GM12865 (cell line): Measurements from ENCODE around the gene GOLGA2.

Source experiments
- DNase-seq: peaks from one replicate; pipeline ENCODE4 v3.0.0; 2010; ENCODE audit warnings: low read depth
- H3K4me3 ChIP-seq: 2 replicates; pipeline ENCODE4 v1.5.1; 2011; ENCODE audit warnings: mild to moderate bottlenecking, low read depth, low read length, control low read depth
- TF ChIP-seq, protein P1 (sequence below): IDR thresholded peaks from 2 replicates; pipeline ENCODE4 v1.5.1; 2011; ENCODE audit warnings: low read length, control low read depth, low read depth, inconsistent platforms; ENCODE audit not compliant: insufficient read depth; ENCODE audit errors: missing control alignments

GOLGA2 gene

DNA sequence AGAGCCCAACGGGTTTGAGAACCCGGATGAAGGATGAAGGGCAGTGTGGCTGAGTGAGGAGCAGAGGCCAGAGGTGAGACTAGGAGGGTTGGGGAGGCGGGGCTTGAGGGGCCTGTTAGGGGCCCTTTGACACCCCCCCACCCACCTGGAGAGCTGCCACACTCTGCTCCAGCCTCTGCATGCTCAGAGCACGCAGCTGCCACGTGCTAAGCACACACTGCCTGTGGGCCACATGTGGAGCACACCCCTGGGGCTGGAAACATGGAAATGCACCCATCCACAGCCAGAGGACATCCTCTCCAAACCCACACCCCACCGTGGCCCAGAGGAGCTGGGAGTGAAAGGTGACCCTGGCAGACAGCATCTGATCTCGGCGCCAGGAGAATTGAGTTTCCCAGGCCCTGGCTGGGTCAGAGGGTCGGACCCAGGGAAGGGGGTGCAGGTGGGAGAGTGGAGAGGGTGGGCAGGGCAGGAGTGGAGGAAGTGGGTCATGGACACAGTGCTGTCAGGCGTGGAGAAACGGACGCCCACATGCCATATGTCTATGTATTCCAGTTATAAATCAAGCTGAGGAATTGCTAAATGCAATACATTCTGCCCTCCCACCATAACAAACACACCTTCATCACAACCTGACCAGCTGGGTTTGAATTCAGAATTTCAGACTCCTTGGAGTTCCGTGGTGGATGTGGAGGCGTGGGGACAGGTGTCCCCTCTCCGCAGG lies 66.7 kb downstream of the GOLGA2 start:
- no peak for DNase-seq
- TF ChIP-seq, protein P1, sequence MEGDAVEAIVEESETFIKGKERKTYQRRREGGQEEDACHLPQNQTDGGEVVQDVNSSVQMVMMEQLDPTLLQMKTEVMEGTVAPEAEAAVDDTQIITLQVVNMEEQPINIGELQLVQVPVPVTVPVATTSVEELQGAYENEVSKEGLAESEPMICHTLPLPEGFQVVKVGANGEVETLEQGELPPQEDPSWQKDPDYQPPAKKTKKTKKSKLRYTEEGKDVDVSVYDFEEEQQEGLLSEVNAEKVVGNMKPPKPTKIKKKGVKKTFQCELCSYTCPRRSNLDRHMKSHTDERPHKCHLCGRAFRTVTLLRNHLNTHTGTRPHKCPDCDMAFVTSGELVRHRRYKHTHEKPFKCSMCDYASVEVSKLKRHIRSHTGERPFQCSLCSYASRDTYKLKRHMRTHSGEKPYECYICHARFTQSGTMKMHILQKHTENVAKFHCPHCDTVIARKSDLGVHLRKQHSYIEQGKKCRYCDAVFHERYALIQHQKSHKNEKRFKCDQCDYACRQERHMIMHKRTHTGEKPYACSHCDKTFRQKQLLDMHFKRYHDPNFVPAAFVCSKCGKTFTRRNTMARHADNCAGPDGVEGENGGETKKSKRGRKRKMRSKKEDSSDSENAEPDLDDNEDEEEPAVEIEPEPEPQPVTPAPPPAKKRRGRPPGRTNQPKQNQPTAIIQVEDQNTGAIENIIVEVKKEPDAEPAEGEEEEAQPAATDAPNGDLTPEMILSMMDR, result no peak
- no peak overlapping the region for H3K4me3 ChIP-seq

DNA sequence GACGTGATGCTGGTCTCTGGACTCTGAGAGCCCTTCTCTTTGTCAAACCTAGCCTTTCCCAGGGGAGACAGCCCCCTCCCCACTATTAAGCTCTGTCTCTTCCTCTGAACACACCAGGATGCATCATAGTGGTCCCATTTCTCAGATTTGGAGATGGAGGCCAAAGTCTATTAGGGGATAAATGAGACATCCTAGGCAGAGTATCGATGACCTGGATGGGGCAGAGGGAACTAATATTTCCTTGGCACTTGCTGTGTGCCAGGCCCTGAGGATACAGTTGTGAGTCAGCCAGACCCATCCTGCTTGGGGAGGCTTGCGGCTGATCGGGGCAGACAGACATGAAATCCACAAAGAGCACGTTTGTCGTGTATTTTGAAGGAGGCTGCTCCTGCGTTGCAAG lies 67.4 kb downstream of the GOLGA2 start:
- TF ChIP-seq, protein P1, result no peak
- H3K4me3 ChIP-seq, result no peak overlapping the region
- DNase-seq, result no peak

DNA sequence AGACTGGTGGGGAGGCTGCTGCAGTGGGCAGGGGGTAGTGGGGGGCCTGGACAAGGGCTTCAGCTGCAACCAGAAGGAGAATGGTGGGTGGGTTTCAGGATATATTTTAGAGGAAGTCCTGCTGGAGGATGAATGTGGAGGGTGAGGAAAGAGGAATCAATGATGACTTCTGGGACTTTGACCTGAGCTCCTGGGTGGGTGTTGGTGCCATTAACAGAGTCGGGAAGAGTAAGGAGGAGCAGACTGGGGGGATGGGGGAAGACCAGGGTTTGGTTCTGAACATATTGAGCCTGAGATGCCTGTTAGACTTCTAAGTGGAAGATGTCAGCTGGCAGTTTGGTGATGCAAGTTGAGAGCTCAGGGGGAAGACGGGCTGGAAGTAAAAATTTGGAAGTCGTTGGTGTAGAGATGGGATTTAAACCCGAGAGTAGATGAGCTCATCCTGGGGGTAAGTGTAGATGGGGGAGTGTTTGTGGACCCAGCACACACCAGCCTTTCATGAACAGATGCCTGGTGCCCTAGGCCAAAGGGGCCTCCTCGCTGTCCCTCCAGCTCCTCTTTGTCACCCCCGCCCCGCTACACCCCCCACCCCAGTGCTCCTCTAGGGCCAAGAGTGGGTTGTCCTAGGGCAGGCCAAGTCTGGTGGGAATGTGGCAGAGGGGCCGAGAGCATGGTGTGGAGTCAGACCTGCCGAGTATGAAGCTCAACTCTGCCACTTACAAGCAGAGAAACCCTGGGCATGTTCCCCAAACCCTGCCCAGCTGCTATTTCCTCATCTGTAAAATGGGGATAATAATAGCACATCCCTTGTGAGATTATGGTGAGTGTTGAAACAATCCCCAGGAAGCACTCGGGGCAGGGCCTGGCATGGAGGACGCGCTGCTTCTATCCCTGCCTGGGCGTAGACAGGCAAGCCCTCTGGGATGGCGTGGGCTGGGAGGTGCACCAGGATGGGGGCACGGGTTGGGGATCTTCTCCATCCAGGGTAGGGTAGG lies 68.6 kb downstream of the GOLGA2 start:
- DNase-seq, result no peak
- no peak overlapping the region for H3K4me3 ChIP-seq
- TF ChIP-seq, protein P1, result no peak

DNA sequence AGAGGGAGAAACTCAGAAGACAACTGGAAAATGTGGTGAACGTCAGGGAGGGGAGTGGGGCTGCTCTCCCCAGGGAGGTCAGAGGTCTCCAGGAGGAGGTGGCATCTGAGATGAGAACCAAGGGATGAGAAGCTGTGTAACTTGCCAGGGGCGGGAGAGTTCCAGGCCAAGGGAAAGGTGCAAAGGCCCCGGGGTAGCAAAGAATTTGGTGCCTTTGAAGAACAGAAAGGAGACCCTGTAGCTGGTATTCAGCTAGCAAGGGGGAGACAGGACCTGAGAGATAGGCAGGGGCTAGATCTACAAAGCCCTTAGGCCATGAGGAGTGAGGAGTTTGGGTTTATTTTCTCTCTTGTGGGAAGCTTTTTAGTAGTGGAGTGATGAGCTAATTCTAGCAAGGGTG lies 69.3 kb downstream of the GOLGA2 start:
- TF ChIP-seq, protein P1, result no peak
- no peak overlapping the region for H3K4me3 ChIP-seq
- no peak for DNase-seq
